HepG2 (cell line): Measurements from ENCODE around the gene RACGAP1. TPM values are rescaled to one million over a fixed set of nuclear protein-coding genes. Genes with fewer than 3 reads are reported as not detected.

Experiments used
- AGO2 ChIP-seq: fragments of 200-400 bp; formaldehyde crosslinking; optimal IDR thresholded peaks from 2 replicates; pipeline ENCODE3; 2017; ENCODE audit warnings: mild to moderate bottlenecking, low read depth, low read length, moderate library complexity
- ARID4A ChIP-seq: sonication (generic); formaldehyde crosslinking; IDR thresholded peaks from 2 replicates; pipeline ENCODE4 v1.5.0; 2020; ENCODE audit warnings: mild to moderate bottlenecking, missing genetic modification reagents, borderline replicate concordance
- ATF2 ChIP-seq: sonication (generic); formaldehyde crosslinking; IDR thresholded peaks from 2 replicates; pipeline ENCODE4 v1.4.0; 2020; ENCODE audit warnings: missing genetic modification reagents
- BATF2 ChIP-seq: sonication (generic); formaldehyde crosslinking; IDR thresholded peaks from 2 replicates; pipeline ENCODE4 v1.8.0; 2022; ENCODE audit warnings: mild to moderate bottlenecking, missing genetic modification reagents, moderate library complexity
- CAMTA2 ChIP-seq: sonication (generic); formaldehyde crosslinking; IDR thresholded peaks from 2 replicates; pipeline ENCODE4 v1.4.0; 2020; ENCODE audit warnings: mild to moderate bottlenecking, missing genetic modification reagents, borderline replicate concordance
- E2F2 ChIP-seq: sonication (generic); formaldehyde crosslinking; IDR thresholded peaks from 2 replicates; pipeline ENCODE4 v1.4.0; 2020; ENCODE audit warnings: missing genetic modification reagents, borderline replicate concordance
- HDAC2 ChIP-seq: sonication (generic); formaldehyde crosslinking; IDR thresholded peaks from 2 replicates; pipeline ENCODE4 v1.4.0; 2020; ENCODE audit warnings: missing genetic modification reagents
- ISX ChIP-seq: sonication (generic); formaldehyde crosslinking; conservative IDR thresholded peaks from 2 replicates; pipeline ENCODE4 v1.5.0; 2020; ENCODE audit warnings: missing genetic modification reagents
- MIXL1 ChIP-seq: IDR thresholded peaks from 2 replicates; pipeline ENCODE4 v1.6.1; 2016
- POLR2AphosphoS5 ChIP-seq: IDR thresholded peaks from 2 replicates; pipeline ENCODE4 v1.6.1; 2012; ENCODE audit warnings: low read depth, low read length
- SATB2 ChIP-seq: sonication (generic); formaldehyde crosslinking; IDR thresholded peaks from 2 replicates; pipeline ENCODE4 v1.5.0; 2020; ENCODE audit warnings: missing genetic modification reagents
- SOX6 ChIP-seq, 2 experiments: fragments of 450-650 bp in 1 of 2; sonication (generic) in 1 of 2; formaldehyde crosslinking in 1 of 2; IDR thresholded peaks; 2 replicates each; pipeline versions ENCODE4 v1.4.0 to v1.6.1; 2017 to 2020; ENCODE audit warnings: antibody characterized with exemption in 1 of 2, mild to moderate bottlenecking in 1 of 2, missing genetic modification reagents in 1 of 2
- SRSF1 ChIP-seq: fragments of 200-400 bp; formaldehyde crosslinking; optimal IDR thresholded peaks from 2 replicates; pipeline ENCODE3; 2017; ENCODE audit warnings: mild to moderate bottlenecking, low read depth, low read length, moderate library complexity
- ZMAT3 ChIP-seq: sonication (generic); formaldehyde crosslinking; conservative IDR thresholded peaks from 2 replicates; pipeline ENCODE4 v1.7.0; 2021; ENCODE audit warnings: missing genetic modification reagents
- ZMYM3 ChIP-seq: sonication (generic); formaldehyde crosslinking; IDR thresholded peaks from 2 replicates; pipeline ENCODE4 v1.5.1; 2020; ENCODE audit warnings: mild to moderate bottlenecking, missing genetic modification reagents
- ZMYM4 ChIP-seq: sonication (generic); formaldehyde crosslinking; IDR thresholded peaks from 2 replicates; pipeline ENCODE4 v1.8.1; 2023; ENCODE audit warnings: mild to moderate bottlenecking, missing genetic modification reagents
- ZNF225 ChIP-seq: sonication (generic); formaldehyde crosslinking; IDR thresholded peaks from 2 replicates; pipeline ENCODE4 v1.4.0; 2020; ENCODE audit warnings: mild to moderate bottlenecking, missing genetic modification reagents
- ZNF512 ChIP-seq: sonication (generic); formaldehyde crosslinking; IDR thresholded peaks from 2 replicates; pipeline ENCODE4 v1.4.0; 2020; ENCODE audit warnings: mild to moderate bottlenecking, missing genetic modification reagents
- ZSCAN22 ChIP-seq: sonication (generic); formaldehyde crosslinking; IDR thresholded peaks from 2 replicates; pipeline ENCODE4 v1.4.0; 2020; ENCODE audit warnings: mild to moderate bottlenecking, missing genetic modification reagents
- polyA plus RNA-seq, 8 experiments: library from polyadenylated mRNA; depleted of rRNA in 3 of 8; stranded (reverse) in 7 of 8; unstranded in 1 of 8; fragments of >200 nt; fragmentation: Illumina TruSeq in 4 of 8; extraction: Trizol in 4 of 8; gene quantifications; 2 replicates each; pipeline versions ENCODE4 v1.2.1 to v1.2.3, GENCODE V29; 2011 to 2016; ENCODE audit warnings: low read depth in 4 of 8, missing spikeins in 1 of 8, mixed read lengths in 1 of 8; ENCODE audit not compliant: insufficient read depth in 1 of 8
- total RNA-seq, 5 experiments: library from RNA; depleted of rRNA; stranded (reverse); fragments of >200 nt; fragmentation: Illumina TruSeq; extraction: Trizol; gene quantifications; 2 replicates each; pipeline ENCODE4 v1.2.3, GENCODE V29; 2016; ENCODE audit warnings: low read depth in 1 of 5

The RACGAP1 gene
- total and polyA plus RNA-seq, 2 of the 13 experiments (the other 11 are each of a cell fraction or from before 2014, with no cell fraction given) = 16.7 to 57.9 TPM

GRCh38 chr12:50025187-50026059, at the start of gene RACGAP1 (continued):
- peak; percentile 91; the same call in 1 of the 2 replicates for TF ChIP-seq E2F2 (CRISPR knock-in tag)
- peak; percentile 71; the same call in 1 of the 2 replicates for TF ChIP-seq ATF2 (CRISPR knock-in tag)
- TF ChIP-seq SOX6 (IDR thresholded peaks at IDR 0.05) = no peak
- peak; percentile 55 for TF ChIP-seq SOX6 (CRISPR knock-in tag; IDR thresholded peaks at IDR 0.05)
- TF ChIP-seq ARID4A (CRISPR knock-in tag) = peak; percentile 95
- TF ChIP-seq ISX (CRISPR knock-in tag) = 0 out of 2 replicates have a peak, but pooled peaks have one; percentile 70
- TF ChIP-seq SATB2 (CRISPR knock-in tag) = no peak
- TF ChIP-seq ZNF512 (CRISPR knock-in tag) = no peak
- peak; percentile 87; the same call in 1 of the 2 replicates for TF ChIP-seq BATF2 (CRISPR knock-in tag)
- TF ChIP-seq CAMTA2 (CRISPR knock-in tag) = no peak
- TF ChIP-seq POLR2AphosphoS5 = peak; percentile 78
- peak; percentile 11; the same call in 1 of the 2 replicates for TF ChIP-seq ZMYM3
- 0 out of 2 replicates have a peak, but pooled peaks have one; percentile 62 for TF ChIP-seq ZNF225 (CRISPR knock-in tag)
- TF ChIP-seq ZMAT3 (CRISPR knock-in tag) = no peak
- no peak for TF ChIP-seq SRSF1
- TF ChIP-seq HDAC2 = peak; percentile 67; the same call in 1 of the 2 replicates
- peak; percentile 97 for TF ChIP-seq ZMYM4 (CRISPR knock-in tag)
- TF ChIP-seq ZSCAN22 (CRISPR knock-in tag) = no peak
- TF ChIP-seq MIXL1 (CRISPR knock-in tag) = peak; percentile 90; the same call in 1 of the 2 replicates
- peak; percentile 51 for TF ChIP-seq AGO2
